ENCODE measurements around the gene MRC2. TPM values are rescaled to one million over a fixed set of nuclear protein-coding genes. Genes with fewer than 3 reads are reported as not detected.

MRC2 gene
- total and polyA plus RNA-seq, 2 experiments from 2014 or later = 104 to 121 TPM

DNA sequence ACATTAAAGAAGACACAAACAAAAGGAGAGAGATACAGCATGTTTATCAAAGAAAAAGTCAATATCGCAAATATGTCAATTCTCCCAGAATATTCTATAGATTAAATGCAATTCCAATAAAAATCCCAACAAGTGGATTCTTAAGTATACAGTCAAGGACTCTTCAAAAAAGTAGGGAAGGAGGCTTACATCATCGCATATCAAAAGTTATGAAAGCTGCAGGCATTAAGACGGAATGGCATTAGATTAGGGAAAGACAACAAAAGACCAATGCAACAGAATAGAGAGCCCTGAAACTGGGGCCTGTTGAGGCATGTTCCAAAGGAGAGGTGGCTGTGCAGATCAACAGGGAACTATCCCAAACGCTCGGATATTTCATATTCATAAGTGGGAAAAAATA is 104.7 kb downstream of the MRC2 start:
- Histone ChIP-seq H3K9me2 (replicated peaks; ENCODE audit: insufficient read depth) (no peaks in the 10 kb centered on the region), H3K36me3 (replicated peaks; ENCODE audit: insufficient read depth, low read depth) (no peaks in the 10 kb centered on the region), H3K79me2 (no peaks in the 10 kb centered on the region), H2AFZ (no peak overlapping the region), H3K4me1 (ENCODE audit: insufficient read depth) (no peaks in the 10 kb centered on the region), H3K9me3 (ENCODE audit: low read depth) (no peaks in the 10 kb centered on the region), H3K4me2 (no peak overlapping the region), H3K27me3 (no peaks in the 10 kb centered on the region), H3K4me3 (no peak overlapping the region), H3K27ac (no peak overlapping the region), H4K20me1 (ENCODE audit: insufficient read depth, poor library complexity, severe bottlenecking) (no peaks in the 10 kb centered on the region)
- no peak for DNase-seq (ENCODE audit: low spot score)
- WGBS (ENCODE audit: low lambda C conversion rate, missing lambda C conversion rate) = 93% methylated on average over 5 of the region's 5 CpGs
- no peak for TF ChIP-seq EZH2phosphoT487 (IDR thresholded peaks at IDR 0.05; ENCODE audit: low read depth, severe bottlenecking, unreplicated experiment)
- TF ChIP-seq CTCF (IDR thresholded peaks at IDR 0.05; ENCODE audit: poor library complexity) = no peak
- no peak for TF ChIP-seq EZH2 (IDR thresholded peaks at IDR 0.05; ENCODE audit: borderline replicate concordance)

DNA sequence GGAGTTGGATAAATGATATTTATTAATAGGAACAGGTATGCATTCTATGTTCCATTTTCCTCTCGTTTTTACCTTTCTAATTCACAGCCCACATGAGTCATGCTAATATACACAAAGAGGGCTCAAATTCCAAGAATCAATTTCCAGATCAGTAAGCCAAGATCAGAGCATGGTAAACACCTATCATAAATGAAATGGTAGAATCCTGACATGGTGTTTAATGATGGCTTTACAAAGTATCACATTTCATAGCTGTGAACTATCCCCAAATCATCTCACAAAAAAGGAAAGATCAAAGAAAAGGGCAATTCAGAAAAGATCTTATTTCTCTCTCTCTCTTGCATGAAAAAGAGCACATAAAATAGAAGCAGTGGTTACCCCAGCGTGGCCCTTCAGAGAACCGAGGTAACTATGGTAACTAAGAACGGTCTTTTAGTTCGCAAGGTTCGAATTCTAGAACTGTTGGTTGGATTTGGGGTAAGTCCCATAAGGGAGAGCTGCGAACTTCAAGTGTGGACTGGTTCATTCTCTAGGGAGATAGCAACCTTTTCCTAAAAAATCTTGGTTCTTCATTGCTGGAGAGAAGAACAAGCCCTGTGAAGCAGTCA is 107.7 kb downstream of the MRC2 start:
- TF ChIP-seq EZH2 (IDR thresholded peaks at IDR 0.05; ENCODE audit: borderline replicate concordance) (no peak), EZH2phosphoT487 (IDR thresholded peaks at IDR 0.05; ENCODE audit: low read depth, severe bottlenecking, unreplicated experiment) (no peak), CTCF (IDR thresholded peaks at IDR 0.05; ENCODE audit: poor library complexity) (no peak)
- Histone ChIP-seq H3K4me2 (no peak overlapping the region), H3K79me2 (no peaks in the 10 kb centered on the region), H4K20me1 (ENCODE audit: insufficient read depth, poor library complexity, severe bottlenecking) (no peaks in the 10 kb centered on the region), H3K27me3 (no peaks in the 10 kb centered on the region), H2AFZ (no peak overlapping the region), H3K9me3 (ENCODE audit: low read depth) (no peaks in the 10 kb centered on the region), H3K36me3 (replicated peaks; ENCODE audit: insufficient read depth, low read depth) (no peaks in the 10 kb centered on the region), H3K4me1 (ENCODE audit: insufficient read depth) (no peaks in the 10 kb centered on the region), H3K27ac (no peak overlapping the region), H3K4me3 (no peak overlapping the region), H3K9me2 (replicated peaks; ENCODE audit: insufficient read depth) (no peaks in the 10 kb centered on the region)
- 57% methylated on average over 7 of the region's 7 CpGs for WGBS (ENCODE audit: low lambda C conversion rate, missing lambda C conversion rate)
- DNase-seq (ENCODE audit: low spot score) = no peak

GRCh38 chr17:62737513-62737912 is 110.0 kb downstream of the MRC2 start:
- Histone ChIP-seq H3K4me3 (no peak overlapping the region), H3K27ac (no peak overlapping the region), H2AFZ (no peak overlapping the region), H3K9me2 (replicated peaks; ENCODE audit: insufficient read depth) (no peaks in the 10 kb centered on the region), H3K4me1 (ENCODE audit: insufficient read depth) (no peaks in the 10 kb centered on the region), H3K27me3 (no peaks in the 10 kb centered on the region), H3K4me2 (no peak overlapping the region), H3K79me2 (no peaks in the 10 kb centered on the region), H4K20me1 (ENCODE audit: insufficient read depth, poor library complexity, severe bottlenecking) (no peaks in the 10 kb centered on the region), H3K36me3 (replicated peaks; ENCODE audit: insufficient read depth, low read depth) (no peaks in the 10 kb centered on the region), H3K9me3 (ENCODE audit: low read depth) (no peaks in the 10 kb centered on the region)
- no peak for TF ChIP-seq EZH2 (IDR thresholded peaks at IDR 0.05; ENCODE audit: borderline replicate concordance)
- TF ChIP-seq CTCF (IDR thresholded peaks at IDR 0.05; ENCODE audit: poor library complexity) = no peak
- no peak for TF ChIP-seq EZH2phosphoT487 (IDR thresholded peaks at IDR 0.05; ENCODE audit: low read depth, severe bottlenecking, unreplicated experiment)
- DNase-seq (ENCODE audit: low spot score) = no peak
- 78% methylated on average over 8 of the region's 8 CpGs for WGBS (ENCODE audit: low lambda C conversion rate, missing lambda C conversion rate)

All from hepatocyte (in vitro differentiated cells).